GM21723 (cell line): ENCODE data around the gene TAS2R5.
"Not testable (repeated sequence)": the region's sequence is repeated elsewhere in the genome, so short reads cannot be mapped to it uniquely, and the experiment has no call there.

Experiments
- ATAC-seq: cut with Tn5 transposase; IDR thresholded peaks from one replicate; pipeline ENCODE4 v1.9.1; 2021; ENCODE audit warnings: mild to moderate bottlenecking, moderate library complexity; ENCODE audit not compliant: unreplicated experiment

The TAS2R5 gene

GRCh38 chr7:141789917-141790316 is at the start of gene TAS2R5:
TSS of gene TAS2R5 (plus strand) at chr7:141790217. CDS start at chr7:141790362, 145 bp downstream.
- ATAC-seq: no peak

- no peak for ATAC-seq
These were observed 47.8 kb upstream of the TAS2R5 start for GRCh38 chr7:141742229-141742628.

- no peak for ATAC-seq
These were observed 45.9 kb upstream of the TAS2R5 start for GRCh38 chr7:141744131-141744530.

- ATAC-seq: no peak
These were observed 41.6 kb upstream of the TAS2R5 start for GRCh38 chr7:141748396-141748795.

- ATAC-seq: not testable (repeated sequence)
These were observed 38.1 kb upstream of the TAS2R5 start for GRCh38 chr7:141751904-141752303.

- no peak for ATAC-seq
These were observed 37.4 kb upstream of the TAS2R5 start for GRCh38 chr7:141752634-141753033.

GRCh38 chr7:141754939-141755338 is 35.1 kb upstream of the TAS2R5 start:
- ATAC-seq: no peak

GRCh38 chr7:141763797-141764196 is 26.2 kb upstream of the TAS2R5 start, which contains the start of gene TAS2R3:
TSS of gene TAS2R3 (plus strand) at chr7:141764097. CDS start at chr7:141764159, 62 bp downstream.
- ATAC-seq: no peak

GRCh38 chr7:141770083-141770583 is 19.9 kb upstream of the TAS2R5 start:
- ATAC-seq: not testable (repeated sequence)

GRCh38 chr7:141776374-141776773 is 13.6 kb upstream of the TAS2R5 start, which contains the start of gene TAS2R4:
TSS of gene TAS2R4 (plus strand) at chr7:141776674. CDS start at chr7:141778489, 1,815 bp downstream.
- ATAC-seq: no peak

- ATAC-seq: no peak
These were observed 4.1 kb upstream of the TAS2R5 start for GRCh38 chr7:141785706-141786552.

GRCh38 chr7:141788296-141788695 is 1.7 kb upstream of the TAS2R5 start:
- no peak for ATAC-seq

GRCh38 chr7:141792526-141792925 is 2.5 kb downstream of the TAS2R5 start:
- no peak for ATAC-seq

GRCh38 chr7:141820067-141820466 is 30.1 kb downstream of the TAS2R5 start:
- ATAC-seq: no peak

- ATAC-seq: not testable (repeated sequence)
These were observed 32.4 kb downstream of the TAS2R5 start for GRCh38 chr7:141822432-141822831.

- no peak for ATAC-seq
These were observed 47.7 kb downstream of the TAS2R5 start for GRCh38 chr7:141837683-141838082.

GRCh38 chr7:141838581-141838980 is 48.6 kb downstream of the TAS2R5 start:
- ATAC-seq: no peak

- ATAC-seq: no peak
These were observed 49.2 kb downstream of the TAS2R5 start for GRCh38 chr7:141839256-141839655.

GRCh38 chr7:141840708-141841107 is 50.7 kb downstream of the TAS2R5 start:
- no peak for ATAC-seq
